H1 (cell line): ENCODE measurements around the gene PSMC3. TPM values are rescaled to one million over a fixed set of nuclear protein-coding genes. Genes with fewer than 3 reads are reported as not detected.

Experiments used
- CTCF ChIA-PET: fragments of 300-600 bp; sonication (Branson Sonifier 250); formaldehyde crosslinking; loops from one replicate; lab custom pipeline; 2021; ENCODE audit not compliant: partially characterized antibody; lab: Charles Lee
- POLR2A ChIA-PET: fragments of 300-600 bp; sonication (Branson Sonifier 250); formaldehyde crosslinking; loops from one replicate; lab custom pipeline; 2021; ENCODE audit warnings: inconsistent platforms; ENCODE audit not compliant: partially characterized antibody; lab: Charles Lee
- DNase-seq, 2 experiments: peaks; one replicate each; pipeline versions ENCODE4 v3.0.0 to v3.0.0-alpha.2; 2010 to 2022; ENCODE audit warnings: low spot score in 2 of 2, low read depth in 1 of 2, mixed read lengths in 1 of 2
- FAIRE-seq: peaks from 2 replicates; lab custom pipeline; 2011; peaks lifted over from hg19 to GRCh38; lab: Jason Lieb, UNC
- H2AFZ ChIP-seq: 2 replicates; pipeline ENCODE4 v1.8.1; 2012; ENCODE audit warnings: low read length, inconsistent platforms
- H2AK5ac ChIP-seq: 2 replicates; pipeline ENCODE4 v1.6.1; 2013; ENCODE audit warnings: low read depth, low read length
- H2BK120ac ChIP-seq: replicated peaks from 2 replicates; pipeline ENCODE3; 2013; ENCODE audit warnings: low read depth, low read length, inconsistent platforms
- H2BK12ac ChIP-seq: 2 replicates; pipeline ENCODE4 v1.6.1; 2013; ENCODE audit warnings: low read depth, low read length
- H2BK15ac ChIP-seq: 2 replicates; pipeline ENCODE4 v1.6.1; 2013; ENCODE audit warnings: low read length
- H2BK20ac ChIP-seq: 2 replicates; pipeline ENCODE4 v1.6.1; 2013; ENCODE audit warnings: low read length
- H2BK5ac ChIP-seq: 2 replicates; pipeline ENCODE4 v1.6.1; 2013; ENCODE audit warnings: low read depth, low read length
- H3K14ac ChIP-seq: 2 replicates; pipeline ENCODE4 v1.6.1; 2013; ENCODE audit warnings: inconsistent platforms; ENCODE audit not compliant: insufficient read length
- H3K18ac ChIP-seq: 2 replicates; pipeline ENCODE4 v1.6.1; 2013; ENCODE audit warnings: low read length; ENCODE audit errors: extremely low read depth
- H3K23ac ChIP-seq: 2 replicates; pipeline ENCODE4 v1.6.1; 2013; ENCODE audit warnings: inconsistent platforms; ENCODE audit not compliant: insufficient read length
- H3K23me2 ChIP-seq: 2 replicates; pipeline ENCODE4 v1.6.1; 2013; ENCODE audit warnings: low read depth, low read length
- H3K27ac ChIP-seq: 2 replicates; pipeline ENCODE4 v1.6.1; 2011; ENCODE audit warnings: low read depth, low read length, inconsistent platforms
- H3K27me3 ChIP-seq, 4 experiments: replicated peaks in 1 of 4; 1 replicate in 1 of 4; 2 replicates in 3 of 4; pipeline versions ENCODE4 v1.6.1 to v1.8.1; 2011 to 2013; ENCODE audit warnings: low read length in 3 of 4, mild to moderate bottlenecking in 3 of 4, inconsistent platforms in 2 of 4, mixed read lengths in 2 of 4, moderate library complexity in 1 of 4; ENCODE audit not compliant: control insufficient read depth in 3 of 4, insufficient read depth in 3 of 4; ENCODE audit errors: extremely low read depth in 1 of 4
- H3K36me3 ChIP-seq, 4 experiments: 2 replicates each; pipeline versions ENCODE4 v1.6.1 to v1.8.1; 2011 to 2013; ENCODE audit warnings: mild to moderate bottlenecking in 4 of 4, low read length in 3 of 4, moderate library complexity in 2 of 4, control low read depth in 1 of 4, inconsistent platforms in 1 of 4; ENCODE audit not compliant: insufficient read depth in 4 of 4, control insufficient read depth in 2 of 4
- H3K4ac ChIP-seq: replicated peaks from 2 replicates; pipeline ENCODE3; 2013; ENCODE audit warnings: low read length, low read depth, mixed read lengths, inconsistent platforms; ENCODE audit not compliant: insufficient read length
- H3K4me1 ChIP-seq, 4 experiments: replicated peaks in 1 of 4; 1 replicate in 1 of 4; 2 replicates in 3 of 4; pipeline versions ENCODE4 v1.6.1 to v1.8.1; 2011 to 2013; ENCODE audit warnings: low read length in 3 of 4, inconsistent platforms in 2 of 4, mixed read lengths in 1 of 4; ENCODE audit not compliant: insufficient read depth in 4 of 4, control insufficient read depth in 3 of 4
- H3K4me2 ChIP-seq, 2 experiments: 2 replicates each; pipeline versions ENCODE4 v1.6.1 to v1.8.1; 2011 to 2013; ENCODE audit warnings: low read depth in 2 of 2, low read length in 2 of 2, control low read depth in 1 of 2, inconsistent platforms in 1 of 2, mild to moderate bottlenecking in 1 of 2; ENCODE audit not compliant: insufficient read depth in 1 of 2
- H3K4me3 ChIP-seq, 4 experiments: fragments of 200-600, 300-600 bp in 1 of 4; sonication (generic), shearing (Covaris generic), sonication (Bioruptor Twin) in 1 of 4; 2 replicates each; pipeline versions ENCODE4 v1.5.1 to v1.8.1; 2011 to 2016; ENCODE audit warnings: low read length in 4 of 4, low read depth in 3 of 4, control low read depth in 2 of 4, inconsistent platforms in 2 of 4, mild to moderate bottlenecking in 2 of 4, mixed read lengths in 1 of 4, moderate library complexity in 1 of 4; ENCODE audit not compliant: insufficient read depth in 2 of 4; ENCODE audit errors: extremely low read depth in 1 of 4
- H3K56ac ChIP-seq: replicated peaks from 2 replicates; pipeline ENCODE3; 2013; ENCODE audit warnings: low read depth, mild to moderate bottlenecking, mixed read lengths, low read length, inconsistent platforms; ENCODE audit not compliant: insufficient read length
- H3K79me1 ChIP-seq: 2 replicates; pipeline ENCODE4 v1.6.1; 2013; ENCODE audit warnings: low read depth, low read length, control low read depth
- H3K79me2 ChIP-seq, 2 experiments: 2 replicates each; pipeline versions ENCODE4 v1.6.1 to v1.8.1; 2012 to 2013; ENCODE audit warnings: low read length in 2 of 2, mild to moderate bottlenecking in 2 of 2, inconsistent platforms in 1 of 2; ENCODE audit not compliant: insufficient read depth in 2 of 2, control insufficient read depth in 1 of 2
- H3K9ac ChIP-seq, 4 experiments: replicated peaks in 1 of 4; 1 replicate in 1 of 4; 2 replicates in 3 of 4; pipeline versions ENCODE4 v1.6.1 to v1.8.1; 2011 to 2013; ENCODE audit warnings: low read depth in 3 of 4, low read length in 3 of 4, control low read depth in 2 of 4, mild to moderate bottlenecking in 2 of 4, moderate library complexity in 2 of 4, inconsistent platforms in 1 of 4; ENCODE audit errors: extremely low read depth in 1 of 4
- H3K9me3 ChIP-seq, 2 experiments: 2 replicates each; pipeline versions ENCODE4 v1.6.1 to v1.8.1; 2012 to 2013; ENCODE audit warnings: mild to moderate bottlenecking in 2 of 2, moderate library complexity in 2 of 2, control low read depth in 1 of 2, inconsistent platforms in 1 of 2, low read depth in 1 of 2, low read length in 1 of 2, mixed read lengths in 1 of 2; ENCODE audit not compliant: insufficient read depth in 2 of 2
- H4K20me1 ChIP-seq, 2 experiments: replicated peaks in 1 of 2; 2 replicates each; pipeline versions ENCODE3 to v1.8.1; 2011 to 2013; ENCODE audit warnings: inconsistent platforms in 2 of 2, low read length in 2 of 2, mild to moderate bottlenecking in 1 of 2; ENCODE audit not compliant: insufficient read depth in 2 of 2, control insufficient read depth in 1 of 2
- H4K5ac ChIP-seq: 2 replicates; pipeline ENCODE4 v1.6.1; 2013; ENCODE audit warnings: low read length, low read depth, mixed read lengths, inconsistent platforms; ENCODE audit not compliant: insufficient read length
- H4K8ac ChIP-seq: 2 replicates; pipeline ENCODE4 v1.8.0; 2013; ENCODE audit warnings: mild to moderate bottlenecking, moderate library complexity, low read length, inconsistent platforms; ENCODE audit not compliant: insufficient read depth; ENCODE audit errors: extremely low read depth
- H4K91ac ChIP-seq: replicated peaks from 2 replicates; pipeline ENCODE3; 2013; ENCODE audit warnings: low read length, mixed read lengths, inconsistent platforms; ENCODE audit not compliant: insufficient read length
- BACH1 ChIP-seq: IDR thresholded peaks from 2 replicates; pipeline ENCODE4 v1.6.1; 2012; ENCODE audit warnings: low read length, improper control_type of control experiment
- CEBPB ChIP-seq: IDR thresholded peaks from 2 replicates; pipeline ENCODE4 v1.6.1; 2012; ENCODE audit warnings: low read depth, low read length
- MAFK ChIP-seq: IDR thresholded peaks from 2 replicates; pipeline ENCODE4 v1.6.1; 2012; ENCODE audit warnings: low read depth, mild to moderate bottlenecking, improper control_type of control experiment, low read length
- POLR2A ChIP-seq, 2 experiments: IDR thresholded peaks; 1 replicate in 1 of 2; 2 replicates in 1 of 2; pipeline ENCODE4 v1.6.1; 2011; ENCODE audit warnings: low read depth in 2 of 2, low read length in 2 of 2, mild to moderate bottlenecking in 2 of 2; ENCODE audit errors: control extremely low read depth in 1 of 2
- RAD21 ChIP-seq, 2 experiments: IDR thresholded peaks in 1 of 2; conservative IDR thresholded peaks in 1 of 2; 2 replicates each; pipeline ENCODE4 v1.6.1; 2011; ENCODE audit warnings: low read depth in 2 of 2, low read length in 2 of 2, improper control_type of control experiment in 1 of 2, inconsistent platforms in 1 of 2, mild to moderate bottlenecking in 1 of 2, moderate library complexity in 1 of 2
- SIX5 ChIP-seq: IDR thresholded peaks from 2 replicates; pipeline ENCODE4 v1.6.1; 2011; ENCODE audit warnings: mild to moderate bottlenecking, low read depth, low read length
- TEAD4 ChIP-seq: IDR thresholded peaks from 2 replicates; pipeline ENCODE4 v1.6.1; 2012; ENCODE audit warnings: low read depth, low read length, inconsistent platforms, mixed read lengths
- YY1 ChIP-seq: IDR thresholded peaks from 2 replicates; pipeline ENCODE4 v1.6.1; 2011; ENCODE audit warnings: low read depth, mild to moderate bottlenecking, low read length
- WGBS, 2 experiments: shearing (Covaris generic) in 1 of 2; methylation state at CpG; one replicate each; pipeline versions ENCODE4 v1.1.6 to v1.1.7; 2013 to 2015; ENCODE audit warnings: low lambda C conversion rate in 2 of 2, mixed read lengths in 2 of 2, inconsistent platforms in 1 of 2, low coverage in 1 of 2, missing lambda C conversion rate in 1 of 2; ENCODE audit not compliant: insufficient replicate concordance in 2 of 2, insufficient coverage in 1 of 2, insufficient read length in 1 of 2; ENCODE audit errors: extremely low coverage in 1 of 2, missing lambda C conversion rate in 1 of 2; 5-methylcytosine and 5-hydroxymethylcytosine counted together
- polyA plus RNA-seq, 7 experiments: library from polyadenylated mRNA; depleted of rRNA in 3 of 7; stranded (reverse) in 5 of 7; unstranded in 2 of 7; fragments of >200 nt in 5 of 7; fragments of 200-250 nt in 2 of 7; gene quantifications; 1 replicate in 5 of 7; 2 replicates in 1 of 7; 4 replicates in 1 of 7; pipeline versions ENCODE4 v1.2.1 to v1.2.3, GENCODE V29; 2011 to 2013; ENCODE audit warnings: missing spikeins in 2 of 7, mixed read lengths in 2 of 7
- total RNA-seq: library from RNA; stranded (reverse); fragmentation: NEBNext Ultra II Directional; extraction: Animal tissue kit (Norgen Biotek cat#: 25700); gene quantifications from 2 replicates; pipeline ENCODE4 v1.2.1, GENCODE V29; 2021
- TF ChIP-seq, protein P1 (sequence below): IDR thresholded peaks from 2 replicates; pipeline ENCODE4 v1.6.1; 2012; ENCODE audit warnings: inconsistent platforms

Gene PSMC3
- total and polyA plus RNA-seq, 2 of the 8 experiments (the other 6 are each of a cell fraction or from before 2014, with no cell fraction given) = 105 to 160 TPM

DNA sequence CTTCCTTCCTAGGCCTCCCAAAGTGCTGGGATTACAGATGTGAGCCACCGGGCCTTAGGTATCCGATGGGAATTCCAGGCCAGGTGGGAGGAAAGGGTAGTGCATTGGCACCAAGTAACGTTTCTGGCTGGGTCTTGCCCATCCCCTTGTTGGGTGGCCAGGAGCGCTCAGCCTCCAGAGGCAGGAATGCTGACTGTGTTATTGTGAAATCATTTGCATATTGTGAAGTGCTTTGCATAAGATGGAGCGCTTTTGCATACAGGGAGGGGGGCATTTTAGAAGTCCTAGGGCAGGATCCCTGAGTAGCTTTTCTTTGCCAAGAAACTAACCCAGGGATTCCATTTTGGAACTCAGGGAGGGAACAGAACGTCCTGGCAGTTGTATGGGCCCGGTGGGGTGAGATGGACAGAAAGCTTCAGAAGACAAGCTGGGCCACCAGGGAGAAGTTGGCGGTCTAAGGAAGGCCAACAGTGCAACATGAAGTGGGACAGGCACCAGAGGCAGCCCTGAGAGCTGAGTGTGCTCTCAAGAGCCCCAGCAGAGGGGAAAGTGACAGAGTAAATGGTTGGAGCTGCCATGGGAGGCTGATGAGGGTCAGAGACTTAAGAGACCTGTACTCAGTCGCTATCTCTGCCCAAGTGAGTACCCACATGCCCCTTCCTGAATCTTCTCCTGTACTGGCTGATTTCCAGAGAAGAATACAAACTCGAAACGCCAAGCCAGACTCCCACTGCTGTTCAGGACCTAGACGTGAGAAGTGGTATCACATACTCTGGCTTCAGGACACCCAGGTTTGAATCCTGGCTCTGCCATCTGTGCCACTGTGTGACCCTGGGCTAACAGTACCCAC is 19.1 kb downstream of the PSMC3 start:
- H3K79me1 ChIP-seq = no peaks in the 10 kb centered on the region
- WGBS, 2 experiments = 61% methylated on average over 12 of the region's 12 CpGs; no CpG with 5 or more reads in 1 of the 2 experiments
- H3K9ac ChIP-seq = peak overlapping the region in 3 of 4 experiments; percentile 48 to 66 (median 61); a peak in 5 of 7 replicates
- TF ChIP-seq CEBPB = peak; percentile 83
- TF ChIP-seq BACH1 = no peak
- no peak for TF ChIP-seq SIX5
- peak in 1 of 2 experiments; percentile 11; a peak in 1 of 4 replicates for TF ChIP-seq RAD21 (IDR thresholded peaks at IDR 0.05 in 1 of 2, conservative IDR thresholded peaks at IDR 0.05 in 1 of 2; ENCODE audit: low read depth in 2 of 2, low read length in 2 of 2)
- TF ChIP-seq MAFK = peak; percentile 58; the same call in 1 of the 2 replicates
- TF ChIP-seq, protein P1, sequence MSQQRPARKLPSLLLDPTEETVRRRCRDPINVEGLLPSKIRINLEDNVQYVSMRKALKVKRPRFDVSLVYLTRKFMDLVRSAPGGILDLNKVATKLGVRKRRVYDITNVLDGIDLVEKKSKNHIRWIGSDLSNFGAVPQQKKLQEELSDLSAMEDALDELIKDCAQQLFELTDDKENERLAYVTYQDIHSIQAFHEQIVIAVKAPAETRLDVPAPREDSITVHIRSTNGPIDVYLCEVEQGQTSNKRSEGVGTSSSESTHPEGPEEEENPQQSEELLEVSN = no peak
- 0 out of 2 replicates have a peak, but pooled peaks have one; percentile 35 for TF ChIP-seq YY1
- TF ChIP-seq POLR2A (IDR thresholded peaks at IDR 0.05; ENCODE audit: control extremely low read depth in 1 of 2, low read depth in 2 of 2, low read length in 2 of 2) = no peak; a peak in 1 of 3 replicates
- TF ChIP-seq TEAD4 = peak; percentile 89

More for the DNA sequence above, 19.1 kb downstream of the PSMC3 start:
- Histone ChIP-seq H3K23ac (no peak overlapping the region), H2BK5ac (peak overlapping the region; percentile 88), H3K27me3 (no peaks in the 10 kb centered on the region), H2BK12ac (peak overlapping the region; percentile 92), H3K4ac (peak overlapping the region; percentile 88), H3K79me2 (no peaks in the 10 kb centered on the region; a peak in 1 of 4 replicates), H4K91ac (peak overlapping the region; percentile 38), H2BK15ac (peak overlapping the region; percentile 74; the same call in 1 of the 2 replicates), H2BK20ac (peak overlapping the region; percentile 95; the same call in 1 of the 2 replicates), H3K4me1 (peaks cover 5 to 13% (median 9%) of the 10 kb centered on the region in 4 experiments), H4K5ac (peak overlapping the region; percentile 42), H3K18ac (peak overlapping the region; percentile 95), H3K9me3 (no peaks in the 10 kb centered on the region), H2AK5ac (peak overlapping the region; percentile 95), H3K14ac (no peak overlapping the region), H3K23me2 (peaks cover 11% of the 10 kb centered on the region), H3K56ac (peak overlapping the region; percentile 13), H2AFZ (0 out of 2 replicates have a peak overlapping the region, but pooled peaks have one; percentile 31), H3K36me3 (no peaks in the 10 kb centered on the region), H3K4me2 (peak overlapping the region; percentile 81 to 91), H4K20me1 (no peaks in the 10 kb centered on the region), H2BK120ac (no peak overlapping the region), H3K27ac (peak overlapping the region; percentile 86; the same call in 1 of the 2 replicates), H4K8ac (peak overlapping the region; percentile 7; the same call in 1 of the 2 replicates), H3K4me3 (peak overlapping the region; percentile 52 to 79 (median 68))
- CTCF ChIA-PET = interaction anchor here (0.6 to 2.3 kb wide), 19 partner anchors 8 to 166 kb away, joined by 3 to 21 read pairs (median 3); no protein-coding TSS in a partner anchor
- no peak for DNase-seq
- POLR2A ChIA-PET = interaction anchor here (0.8 to 12.8 kb wide), 11 partner anchors 9 to 220 kb away, joined by 3 to 140 read pairs (median 4); partner anchors contain the start of genes C1QTNF4, PSMC3 and SPI1
- FAIRE-seq = no peak
